ENCODE measurements around the gene AKAIN1.

DNA sequence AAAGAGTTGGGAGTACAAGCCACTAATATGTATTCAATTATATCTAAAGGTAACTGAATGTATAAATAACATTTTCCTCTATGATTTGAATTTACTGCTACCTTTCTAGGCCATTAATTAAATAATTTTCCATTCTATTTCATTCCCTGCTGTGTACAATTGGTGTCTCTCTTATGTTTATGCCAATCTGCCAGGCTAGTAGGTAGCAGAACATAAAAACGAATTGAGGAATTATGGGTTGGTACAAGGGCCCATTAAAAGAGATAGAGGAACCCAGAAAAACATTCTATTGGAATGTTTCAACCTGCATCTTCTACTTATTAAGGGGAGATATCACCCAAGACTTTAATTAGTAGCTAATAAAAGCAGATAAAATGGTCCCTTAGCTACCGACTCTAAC is 32.2 kb downstream of the AKAIN1 start:
- TF ChIP-seq, protein P1, sequence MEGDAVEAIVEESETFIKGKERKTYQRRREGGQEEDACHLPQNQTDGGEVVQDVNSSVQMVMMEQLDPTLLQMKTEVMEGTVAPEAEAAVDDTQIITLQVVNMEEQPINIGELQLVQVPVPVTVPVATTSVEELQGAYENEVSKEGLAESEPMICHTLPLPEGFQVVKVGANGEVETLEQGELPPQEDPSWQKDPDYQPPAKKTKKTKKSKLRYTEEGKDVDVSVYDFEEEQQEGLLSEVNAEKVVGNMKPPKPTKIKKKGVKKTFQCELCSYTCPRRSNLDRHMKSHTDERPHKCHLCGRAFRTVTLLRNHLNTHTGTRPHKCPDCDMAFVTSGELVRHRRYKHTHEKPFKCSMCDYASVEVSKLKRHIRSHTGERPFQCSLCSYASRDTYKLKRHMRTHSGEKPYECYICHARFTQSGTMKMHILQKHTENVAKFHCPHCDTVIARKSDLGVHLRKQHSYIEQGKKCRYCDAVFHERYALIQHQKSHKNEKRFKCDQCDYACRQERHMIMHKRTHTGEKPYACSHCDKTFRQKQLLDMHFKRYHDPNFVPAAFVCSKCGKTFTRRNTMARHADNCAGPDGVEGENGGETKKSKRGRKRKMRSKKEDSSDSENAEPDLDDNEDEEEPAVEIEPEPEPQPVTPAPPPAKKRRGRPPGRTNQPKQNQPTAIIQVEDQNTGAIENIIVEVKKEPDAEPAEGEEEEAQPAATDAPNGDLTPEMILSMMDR (IDR thresholded peaks at IDR 0.05; ENCODE audit: control extremely low read depth in 1 of 3, insufficient read depth in 1 of 3, low read depth in 1 of 3, low read length in 3 of 3), result no peak
- no peak for TF ChIP-seq EZH2 (IDR thresholded peaks at IDR 0.05; ENCODE audit: low read depth, low read length, severe bottlenecking)
- no peak for TF ChIP-seq TAF1 (IDR thresholded peaks at IDR 0.05; ENCODE audit: low read depth, low read length)
- no peak for TF ChIP-seq TEAD4 (IDR thresholded peaks at IDR 0.05; ENCODE audit: low read depth, low read length)
- no peak for TF ChIP-seq POLR2A (IDR thresholded peaks at IDR 0.05; ENCODE audit: control extremely low read depth in 1 of 2, low read depth in 2 of 2, low read length in 2 of 2)
- TF ChIP-seq POLR2AphosphoS5 (IDR thresholded peaks at IDR 0.05; ENCODE audit: low read depth, low read length), result no peak
- TF ChIP-seq GABPA (IDR thresholded peaks at IDR 0.05; ENCODE audit: borderline replicate concordance, insufficient read depth, low read length), result no peak
- TF ChIP-seq RAD21 (IDR thresholded peaks at IDR 0.05 in 1 of 2, conservative IDR thresholded peaks at IDR 0.05 in 1 of 2; ENCODE audit: low read depth in 2 of 2, low read length in 2 of 2), result no peak
- TF ChIP-seq FOSL1 (IDR thresholded peaks at IDR 0.05; ENCODE audit: insufficient read depth, low read depth, low read length), result no peak
